NCI-H345 treated with DMSO at 0.1 percent for 48 hours (cell line): Measurements from ENCODE around the gene DAD1.
"Not testable (repeated sequence)": the region's sequence is repeated elsewhere in the genome, so short reads cannot be mapped to it uniquely, and the experiment has no call there.

Experiments
- DNase-seq: peaks from one replicate; lab custom pipeline; 2025; ENCODE audit not compliant: unreplicated experiment; lab: John Stamatoyannopoulos, UW

DAD1 gene

GRCh38 chr14:22589096-22589839 lies at the start of gene DAD1:
TSS of gene DAD1 (minus strand) at chr14:22589224. CDS start at chr14:22589157, 67 bp downstream.
- DNase-seq = peak; percentile 99

- not testable (repeated sequence) for DNase-seq
Measured at GRCh38 chr14:22635980-22636379, 47.0 kb upstream of the DAD1 start.

- no peak for DNase-seq
Measured at GRCh38 chr14:22634233-22634900, 45.3 kb upstream of the DAD1 start.

- no peak for DNase-seq
Measured at GRCh38 chr14:22630486-22630885, 41.5 kb upstream of the DAD1 start.

GRCh38 chr14:22630066-22630465 lies 41.0 kb upstream of the DAD1 start:
- no peak for DNase-seq

- DNase-seq = no peak
Measured at GRCh38 chr14:22629361-22629760, 40.3 kb upstream of the DAD1 start.

- no peak for DNase-seq
Measured at GRCh38 chr14:22627506-22628263, 38.7 kb upstream of the DAD1 start.

- no peak for DNase-seq
Measured at GRCh38 chr14:22626590-22626989, 37.6 kb upstream of the DAD1 start.

- no peak for DNase-seq
Measured at GRCh38 chr14:22623047-22623446, 34.0 kb upstream of the DAD1 start.

- no peak for DNase-seq
Measured at GRCh38 chr14:22622255-22622654, 33.2 kb upstream of the DAD1 start.

- DNase-seq = not testable (repeated sequence)
Measured at GRCh38 chr14:22615765-22616164, 26.7 kb upstream of the DAD1 start.

- no peak for DNase-seq
Measured at GRCh38 chr14:22614240-22614799, 25.3 kb upstream of the DAD1 start.

- no peak for DNase-seq
Measured at GRCh38 chr14:22613736-22614239, 24.8 kb upstream of the DAD1 start.

GRCh38 chr14:22613106-22613695 lies 24.2 kb upstream of the DAD1 start:
- DNase-seq = no peak

GRCh38 chr14:22610931-22611330 lies 21.9 kb upstream of the DAD1 start:
- no peak for DNase-seq

GRCh38 chr14:22607291-22607690 lies 18.3 kb upstream of the DAD1 start:
- no peak for DNase-seq

GRCh38 chr14:22606380-22606779 lies 17.4 kb upstream of the DAD1 start:
- DNase-seq = peak; percentile 22

- no peak for DNase-seq
Measured at GRCh38 chr14:22602862-22603261, 13.8 kb upstream of the DAD1 start.

- DNase-seq = no peak
Measured at GRCh38 chr14:22601996-22602395, 13.0 kb upstream of the DAD1 start.

GRCh38 chr14:22601456-22601855 lies 12.4 kb upstream of the DAD1 start:
- DNase-seq = no peak

GRCh38 chr14:22600027-22600426 lies 11.0 kb upstream of the DAD1 start:
- no peak for DNase-seq
